Calu3 (cell line): ENCODE results near the gene URM1. TPM values are rescaled to one million over a fixed set of nuclear protein-coding genes. Genes with fewer than 3 reads are reported as not detected.
A peak's percentile ranks its signal among the peaks of the same experiment; 100 is the strongest.

ENCODE experiments used
- BruUV-seq: library from RNA; stranded (reverse); fragments of 400-500 nt; replicated peaks from 2 replicates; lab custom pipeline; 2021; lab: Mats Ljungman, UMichigan
- CTCF ChIA-PET: fragments of 300-600 bp; sonication (Branson Sonifier 250); formaldehyde crosslinking; loops from one replicate; lab custom pipeline; 2022; ENCODE audit warnings: antibody characterized with exemption; lab: Charles Lee
- DNase-seq: peaks from one replicate; pipeline ENCODE4 v3.0.0; 2022
- H3K27ac Mint-ChIP-seq: one replicate; pipeline ENCODE4 v1.8.0; 2022; ENCODE audit warnings: mixed read lengths; ENCODE audit not compliant: unreplicated experiment
- H3K27me3 Mint-ChIP-seq: one replicate; pipeline ENCODE4 v1.8.0; 2022; ENCODE audit warnings: mixed read lengths; ENCODE audit not compliant: unreplicated experiment
- H3K36me3 Mint-ChIP-seq: one replicate; pipeline ENCODE4 v1.8.0; 2022; ENCODE audit warnings: mild to moderate bottlenecking, moderate library complexity, mixed read lengths; ENCODE audit not compliant: insufficient read depth, unreplicated experiment
- H3K4me1 Mint-ChIP-seq: one replicate; pipeline ENCODE4 v1.8.0; 2022; ENCODE audit warnings: mild to moderate bottlenecking, low read depth, mixed read lengths; ENCODE audit not compliant: unreplicated experiment
- H3K4me3 Mint-ChIP-seq: one replicate; pipeline ENCODE4 v1.8.0; 2022; ENCODE audit warnings: mild to moderate bottlenecking, low read depth, moderate library complexity, mixed read lengths; ENCODE audit not compliant: unreplicated experiment
- H3K9me3 Mint-ChIP-seq: one replicate; pipeline ENCODE4 v1.8.0; 2022; ENCODE audit warnings: low read depth, mixed read lengths; ENCODE audit not compliant: unreplicated experiment
- CTCF ChIP-seq: fragments of 200-600 bp; IDR thresholded peaks from one replicate; pipeline ENCODE4 v1.8.0; 2022; ENCODE audit warnings: antibody characterized with exemption; ENCODE audit not compliant: unreplicated experiment
- intact Hi-C: fragments of 100-400 bp; cut with micrococcal nuclease; formaldehyde crosslinking; loops from one replicate; pipeline ENCODE4 v1.10.0; 2022; ENCODE audit not compliant: unreplicated experiment
- total RNA-seq: library from RNA; stranded (reverse); gene quantifications from 2 replicates; pipeline ENCODE4 v1.2.3, GENCODE V29; 2022

Gene URM1
- total RNA-seq, 1 experiment from 2014 or later: 38.6 TPM

DNA sequence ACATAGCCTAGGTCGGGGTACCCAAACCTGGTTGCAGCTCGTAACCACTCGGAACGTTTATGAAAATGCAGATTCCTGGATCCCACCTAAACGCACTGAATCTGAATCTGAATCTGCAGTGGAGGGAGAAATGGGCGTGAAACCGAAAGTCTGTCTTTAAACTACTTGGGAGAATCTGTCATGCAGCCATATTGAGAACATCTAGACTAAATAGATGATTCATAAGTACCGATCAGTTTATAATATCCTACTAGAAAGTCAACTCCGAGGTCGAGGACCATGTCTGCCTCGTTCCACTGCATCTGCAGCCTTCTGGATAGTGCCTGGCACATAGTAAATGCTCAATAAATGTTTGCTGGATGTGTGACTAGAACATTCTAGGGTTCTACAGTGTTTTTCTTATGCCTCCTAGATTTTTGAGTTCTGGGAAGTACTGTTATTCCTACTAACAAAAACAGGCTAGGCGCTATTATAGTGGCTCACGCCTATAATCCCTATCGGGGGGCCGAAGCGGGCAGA is 47.9 kb upstream of the URM1 start:
- Mint-ChIP-seq H3K27ac (peak overlapping the region; percentile 96), H3K27me3 (no peaks in the 10 kb centered on the region), H3K4me3 (peak overlapping the region; percentile 89), H3K36me3 (peaks cover 21% of the 10 kb centered on the region), H3K4me1 (no peaks in the 10 kb centered on the region), H3K9me3 (no peaks in the 10 kb centered on the region)
- no peak for DNase-seq
- CTCF ChIA-PET: no interaction called here
- BruUV-seq: no TSS peak
- TF ChIP-seq CTCF: no peak
- intact Hi-C loops: no loop called here

GRCh38 chr9:128323791-128324190 is 47.4 kb upstream of the URM1 start:
- H3K27me3 Mint-ChIP-seq: no peaks in the 10 kb centered on the region
- CTCF ChIA-PET: no interaction called here
- H3K9me3 Mint-ChIP-seq: no peaks in the 10 kb centered on the region
- H3K36me3 Mint-ChIP-seq: peaks cover 21% of the 10 kb centered on the region
- no peak for DNase-seq
- no peaks in the 10 kb centered on the region for H3K4me1 Mint-ChIP-seq
- peak overlapping the region; percentile 89 for H3K4me3 Mint-ChIP-seq
- no peak overlapping the region for H3K27ac Mint-ChIP-seq
- TF ChIP-seq CTCF: no peak
- BruUV-seq: no TSS peak
- intact Hi-C loops: no loop called here

DNA sequence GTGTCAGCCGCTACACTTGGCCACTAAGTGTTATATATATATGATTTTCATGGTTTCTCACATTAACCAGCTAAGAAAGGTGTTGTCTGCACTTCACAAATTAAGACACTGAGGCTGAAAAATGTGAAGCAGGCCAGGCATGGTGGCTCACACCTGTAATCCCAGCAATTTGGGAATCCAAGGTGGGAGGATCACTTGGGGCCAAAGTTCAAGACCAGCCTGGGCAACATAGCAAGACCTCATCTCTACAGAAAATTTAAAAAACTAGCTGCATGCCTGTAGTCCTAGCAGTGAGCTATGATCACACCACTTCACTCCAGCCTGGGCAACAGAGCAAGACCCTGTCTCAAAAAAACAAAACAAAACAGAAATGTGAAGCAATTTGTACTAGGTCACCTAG is 46.8 kb upstream of the URM1 start:
- Mint-ChIP-seq H3K4me3 (no peak overlapping the region), H3K27me3 (no peaks in the 10 kb centered on the region), H3K9me3 (no peaks in the 10 kb centered on the region), H3K27ac (no peak overlapping the region), H3K4me1 (no peaks in the 10 kb centered on the region), H3K36me3 (peaks cover 21% of the 10 kb centered on the region)
- TF ChIP-seq CTCF: no peak
- CTCF ChIA-PET: no interaction called here
- BruUV-seq: no TSS peak
- no peak for DNase-seq
- intact Hi-C loops: no loop called here

DNA sequence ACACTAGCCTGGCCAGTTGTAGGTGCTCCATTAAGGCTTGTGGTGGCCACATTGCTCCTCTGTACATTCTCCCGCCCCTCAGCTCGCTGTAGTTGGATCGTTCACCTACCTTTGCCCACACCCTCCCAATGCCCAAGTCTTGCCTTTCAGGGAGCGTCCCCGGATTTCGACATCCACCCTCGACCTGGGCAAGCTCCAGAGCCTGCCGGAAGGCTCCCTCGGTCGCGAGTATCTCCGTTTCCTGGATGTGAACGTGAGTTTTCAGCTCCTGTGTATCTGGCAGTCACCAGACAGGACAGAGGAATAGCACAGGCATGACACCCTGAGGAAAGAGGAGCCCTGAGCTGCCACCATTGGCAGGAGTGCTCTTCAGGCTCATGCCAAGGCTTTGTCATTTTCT is 45.5 kb upstream of the URM1 start:
- no peak for TF ChIP-seq CTCF
- Mint-ChIP-seq H3K27me3 (no peaks in the 10 kb centered on the region), H3K4me3 (no peak overlapping the region), H3K9me3 (no peaks in the 10 kb centered on the region), H3K27ac (no peak overlapping the region), H3K36me3 (peaks cover 21% of the 10 kb centered on the region), H3K4me1 (no peaks in the 10 kb centered on the region)
- intact Hi-C loops: no loop called here
- no TSS peak for BruUV-seq
- CTCF ChIA-PET: no interaction called here
- no peak for DNase-seq
